Measurements from ENCODE around the gene EHD4.

Gene EHD4

DNA sequence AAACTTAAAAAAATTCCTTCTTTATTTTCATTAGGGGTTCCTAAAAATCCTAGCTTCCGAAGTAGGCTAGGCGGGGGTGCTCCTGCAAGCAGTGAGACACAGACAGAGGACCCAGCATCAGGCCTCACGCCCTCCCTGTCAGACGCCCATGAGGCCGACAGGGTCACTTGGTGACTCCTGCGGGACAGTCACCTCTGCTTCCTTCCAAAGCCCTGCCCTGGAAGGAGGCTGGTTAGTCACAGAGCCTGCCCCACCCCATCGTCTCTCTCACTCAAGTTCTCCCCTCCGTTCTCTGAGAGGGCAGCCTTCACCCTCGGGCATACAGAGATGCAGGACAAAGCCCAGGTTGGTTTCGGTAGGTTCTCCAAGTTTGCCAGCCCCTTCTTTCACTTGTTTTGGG, 38.6 kb downstream of the EHD4 start:
- no peak for DNase-seq

GRCh38 chr15:41933326-41933725, 39.0 kb downstream of the EHD4 start:
- no peak for DNase-seq

GRCh38 chr15:41932511-41933289, 39.7 kb downstream of the EHD4 start:
- no peak for DNase-seq

GRCh38 chr15:41932101-41932500, 40.3 kb downstream of the EHD4 start:
- DNase-seq, result no peak

- no peak for DNase-seq
Measured at GRCh38 chr15:41930867-41931222, 41.5 kb downstream of the EHD4 start.

GRCh38 chr15:41930221-41930866, 42.0 kb downstream of the EHD4 start:
- no peak for DNase-seq

- DNase-seq, result no peak
Measured at GRCh38 chr15:41928637-41929620, 43.4 kb downstream of the EHD4 start.

DNA sequence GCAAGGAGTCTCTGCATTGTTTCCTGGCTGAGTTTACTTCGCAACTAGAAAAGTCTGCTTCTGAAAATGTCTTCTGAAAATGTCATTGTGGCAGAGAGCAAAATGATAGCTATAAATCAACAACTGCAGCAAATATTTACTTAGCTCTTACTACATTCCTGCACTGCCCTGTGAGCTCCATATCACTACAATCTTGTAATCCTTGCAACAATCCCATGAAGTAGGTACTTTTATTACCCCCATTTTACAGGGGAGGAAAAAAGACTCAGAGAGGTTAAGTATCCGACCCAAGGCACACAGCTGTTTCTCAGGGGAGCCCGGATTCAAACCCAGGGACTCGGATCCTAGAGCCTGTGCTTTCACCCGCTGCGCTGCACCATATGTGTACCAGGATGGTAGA, 44.3 kb downstream of the EHD4 start:
- DNase-seq, result no peak

- DNase-seq, result no peak
Measured at GRCh38 chr15:41927536-41927935, 44.8 kb downstream of the EHD4 start.

GRCh38 chr15:41926185-41927056, 45.9 kb downstream of the EHD4 start:
- DNase-seq, result no peak

DNA sequence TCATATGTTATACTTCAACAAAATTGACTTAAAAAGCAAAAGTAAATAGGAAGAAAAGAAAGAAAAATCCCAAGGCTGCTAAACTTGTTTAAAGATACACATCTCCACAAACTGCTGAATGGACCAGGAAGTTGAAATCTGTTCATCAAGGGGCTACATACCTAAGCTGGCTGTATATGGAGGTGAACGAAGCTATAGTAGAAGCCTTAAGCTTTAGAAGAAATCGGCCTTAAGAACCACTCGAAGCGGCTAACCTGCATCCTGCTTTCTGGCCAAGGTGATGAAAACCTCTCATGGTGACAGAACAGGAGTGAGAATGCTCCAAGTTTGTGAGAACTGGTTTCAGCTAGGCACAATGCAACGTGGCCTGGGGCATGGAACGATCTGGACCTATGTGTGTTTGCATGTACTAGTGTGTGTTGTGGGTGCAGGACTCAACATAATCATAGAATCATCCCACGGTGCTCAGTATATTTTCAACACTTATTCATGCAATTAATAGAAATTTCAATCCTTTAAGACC, 47.2 kb downstream of the EHD4 start:
- DNase-seq, result no peak

- no peak for DNase-seq
Measured at GRCh38 chr15:41923401-41923997, 48.9 kb downstream of the EHD4 start.

DNA sequence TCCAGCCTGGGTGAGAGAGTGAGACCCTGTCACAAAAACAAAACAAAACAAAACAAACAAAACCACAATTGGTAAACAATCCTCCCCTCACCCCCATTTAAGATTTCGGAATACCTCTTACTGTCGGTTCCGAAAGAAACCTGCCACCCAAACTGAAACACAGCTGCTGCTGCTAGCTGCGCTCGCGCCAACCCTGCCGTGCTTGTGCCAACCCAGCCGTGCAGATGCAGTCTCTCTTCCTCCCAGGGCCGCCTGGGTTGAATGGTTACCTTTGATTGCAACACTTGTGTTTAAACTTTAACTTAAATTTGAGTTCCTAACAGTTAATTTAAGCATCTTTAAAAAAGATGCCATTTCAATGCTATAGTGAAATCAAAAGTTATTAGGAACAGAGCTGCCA, 50.0 kb downstream of the EHD4 start:
- DNase-seq, result no peak

DNA sequence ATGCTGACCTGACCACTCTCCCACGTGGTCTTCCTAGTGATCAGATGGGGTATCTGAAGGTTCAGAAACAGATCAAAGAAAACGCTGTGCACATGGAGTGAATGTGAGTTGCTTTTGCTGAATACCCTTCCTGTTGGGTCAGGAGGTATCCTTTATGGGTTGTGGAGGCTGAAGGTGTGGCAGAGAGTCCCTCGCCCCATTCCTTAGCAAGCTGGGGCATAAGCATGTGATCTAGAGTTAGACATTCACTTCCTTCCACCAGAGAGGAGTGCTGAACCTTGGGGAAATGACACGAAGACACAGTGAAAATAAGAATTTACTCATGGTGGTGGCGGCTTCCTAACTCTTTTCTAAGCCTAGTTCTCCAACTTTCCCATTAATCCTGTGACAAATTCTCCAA, 50.7 kb downstream of the EHD4 start:
- DNase-seq, result no peak

DNA sequence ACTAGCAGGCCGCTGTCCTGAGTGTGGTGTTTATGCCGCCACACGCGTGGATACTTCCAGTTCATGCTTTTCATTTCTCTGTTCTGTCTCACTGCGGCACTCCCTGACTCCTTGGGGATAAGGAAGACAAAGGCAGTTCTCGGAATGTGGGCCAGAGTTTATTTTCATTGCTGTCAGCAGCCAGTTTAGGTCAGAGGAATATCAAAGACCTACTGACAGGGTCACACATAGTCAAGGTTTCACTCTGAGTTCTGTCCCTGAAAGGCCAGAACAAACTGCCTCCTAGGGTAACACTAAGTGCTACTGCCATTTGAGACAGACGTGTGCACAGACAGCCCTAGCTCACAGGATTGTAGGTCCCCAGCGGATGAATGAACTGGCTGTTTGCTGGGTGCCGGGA, 51.2 kb downstream of the EHD4 start:
- DNase-seq, result no peak

- DNase-seq, result peak in 1 of 3 experiments; percentile 48
Measured at GRCh38 chr15:41919954-41920538, 52.3 kb downstream of the EHD4 start.

- DNase-seq, result peak in 1 of 3 experiments; percentile 7
Measured at GRCh38 chr15:41919201-41919820, 53.0 kb downstream of the EHD4 start.

DNA sequence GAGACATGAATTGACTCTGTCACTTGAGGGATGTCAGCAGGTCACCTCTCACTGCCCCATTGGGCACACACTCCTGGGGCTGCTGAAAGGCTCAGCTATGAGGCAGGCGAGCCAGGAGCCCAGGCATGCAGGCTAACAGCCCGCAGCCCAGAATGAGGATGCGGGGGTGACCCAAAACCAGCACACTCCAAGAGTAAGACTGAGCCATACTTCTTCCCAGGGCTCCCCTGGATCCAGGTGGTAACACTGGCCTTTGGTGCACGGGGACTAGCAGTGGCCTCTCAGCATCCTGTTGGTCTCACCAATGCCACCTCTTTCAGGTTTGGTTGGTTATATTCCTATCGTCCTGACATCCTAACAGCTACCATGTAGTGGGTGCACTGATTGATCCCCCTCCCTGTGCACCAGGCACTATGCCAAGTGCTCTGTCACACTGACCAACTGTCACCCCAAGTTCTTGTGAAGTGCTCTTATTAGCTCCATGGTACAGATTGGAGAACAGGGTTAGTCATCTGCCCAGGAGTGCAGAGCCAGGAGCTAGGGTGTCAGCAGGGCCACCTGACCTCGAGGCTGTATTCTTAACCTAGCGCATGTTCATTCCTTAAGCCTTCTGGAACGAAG, 53.7 kb downstream of the EHD4 start:
- DNase-seq, result no peak

GRCh38 chr15:41917767-41918430, 54.5 kb downstream of the EHD4 start:
- no peak for DNase-seq

All from NCI-H1417 (cell line).